Progenitor cell of endocrine pancreas (in vitro differentiated cells): ENCODE results near the gene MRPL38. TPM values are rescaled to one million over a fixed set of nuclear protein-coding genes. Genes with fewer than 3 reads are reported as not detected.
A peak's percentile ranks its signal among the peaks of the same experiment; 100 is the strongest.

Experiments
- DNase-seq: peaks from one replicate; pipeline ENCODE4 v3.0.0; 2021; ENCODE audit warnings: low spot score; ENCODE audit not compliant: unreplicated experiment
- H3K27ac Mint-ChIP-seq: 2 replicates; pipeline ENCODE4 v1.8.0; 2021; ENCODE audit warnings: mild to moderate bottlenecking, moderate library complexity, mixed read lengths
- H3K27me3 Mint-ChIP-seq: 2 replicates; pipeline ENCODE4 v1.8.0; 2021; ENCODE audit warnings: mixed read lengths
- H3K36me3 Mint-ChIP-seq: 2 replicates; pipeline ENCODE4 v1.8.0; 2022; ENCODE audit warnings: mixed read lengths; ENCODE audit not compliant: insufficient read depth
- H3K4me1 Mint-ChIP-seq: 2 replicates; pipeline ENCODE4 v1.8.0; 2021; ENCODE audit warnings: low read depth, mixed read lengths
- H3K4me3 Mint-ChIP-seq: 2 replicates; pipeline ENCODE4 v1.8.0; 2021; ENCODE audit warnings: low read depth, mild to moderate bottlenecking, moderate library complexity, mixed read lengths
- H3K9me3 Mint-ChIP-seq: 2 replicates; pipeline ENCODE4 v1.8.0; 2021; ENCODE audit warnings: low read depth, mixed read lengths
- CTCF ChIP-seq: fragments of 200-600 bp; sonication (generic); IDR thresholded peaks from one replicate; pipeline ENCODE4 v1.5.0; 2021; ENCODE audit warnings: antibody characterized with exemption, mild to moderate bottlenecking; ENCODE audit not compliant: unreplicated experiment
- total RNA-seq: library from RNA; stranded (reverse); gene quantifications from 2 replicates; pipeline ENCODE4 v1.2.1, GENCODE V29; 2021

MRPL38 gene
- total RNA-seq, 1 donor from 2014 or later: 82.7 TPM

GRCh38 chr17:75899353-75899752 lies 5.3 kb downstream of the MRPL38 start:
- no peaks in the 10 kb centered on the region for H3K9me3 Mint-ChIP-seq
- peaks cover 10% of the 10 kb centered on the region for H3K4me1 Mint-ChIP-seq
- H3K27me3 Mint-ChIP-seq: peaks cover 9% of the 10 kb centered on the region
- H3K27ac Mint-ChIP-seq: no peak overlapping the region
- H3K36me3 Mint-ChIP-seq: peaks cover 2% of the 10 kb centered on the region
- H3K4me3 Mint-ChIP-seq: no peak overlapping the region
- DNase-seq: no peak
- no peak for TF ChIP-seq CTCF

GRCh38 chr17:75898791-75899190 lies 5.9 kb downstream of the MRPL38 start:
- no peak for DNase-seq
- peaks cover 2% of the 10 kb centered on the region for H3K36me3 Mint-ChIP-seq
- TF ChIP-seq CTCF: no peak
- no peaks in the 10 kb centered on the region for H3K9me3 Mint-ChIP-seq
- no peak overlapping the region for H3K27ac Mint-ChIP-seq
- peaks cover 8% of the 10 kb centered on the region for H3K4me1 Mint-ChIP-seq
- H3K27me3 Mint-ChIP-seq: peaks cover 10% of the 10 kb centered on the region
- no peak overlapping the region for H3K4me3 Mint-ChIP-seq

GRCh38 chr17:75898065-75898464 lies 6.6 kb downstream of the MRPL38 start:
- Mint-ChIP-seq H3K27me3 (peaks cover 11% of the 10 kb centered on the region), H3K4me1 (peaks cover 8% of the 10 kb centered on the region), H3K36me3 (peaks cover 2% of the 10 kb centered on the region), H3K9me3 (no peaks in the 10 kb centered on the region), H3K27ac (peak overlapping the region; percentile 41), H3K4me3 (peak overlapping the region; percentile 60)
- no peak for DNase-seq
- no peak for TF ChIP-seq CTCF

- Mint-ChIP-seq H3K27me3 (peaks cover 11% of the 10 kb centered on the region), H3K36me3 (peaks cover 2% of the 10 kb centered on the region), H3K9me3 (no peaks in the 10 kb centered on the region), H3K27ac (peak overlapping the region; percentile 41), H3K4me1 (peaks cover 8% of the 10 kb centered on the region), H3K4me3 (peak overlapping the region; percentile 60)
- DNase-seq: no peak
- TF ChIP-seq CTCF: no peak
These were observed 7.3 kb downstream of the MRPL38 start for GRCh38 chr17:75897160-75898019.

- peaks cover 8% of the 10 kb centered on the region for H3K4me1 Mint-ChIP-seq
- H3K27ac Mint-ChIP-seq: peak within 1 kb of the TSS; percentile 41
- peaks cover 2% of the 10 kb centered on the region for H3K36me3 Mint-ChIP-seq
- TF ChIP-seq CTCF: peak; percentile 36
- peak; percentile 61 for DNase-seq
- H3K4me3 Mint-ChIP-seq: peak within 1 kb of the TSS; percentile 73
- peaks cover 11% of the 10 kb centered on the region for H3K27me3 Mint-ChIP-seq
- no peaks in the 10 kb centered on the region for H3K9me3 Mint-ChIP-seq
These were observed 8.1 kb downstream of the MRPL38 start, which contains the start of gene TRIM65 for GRCh38 chr17:75896415-75897159. Gene TRIM65, minus strand, starts transcription at chr17:75896951. Its CDS starts 14 bp downstream, at chr17:75896937.
